Endothelial cell of umbilical vein (primary cell): ENCODE results near the gene LRRC8C. TPM values are rescaled to one million over a fixed set of nuclear protein-coding genes. Genes with fewer than 3 reads are reported as not detected.

Experiments used
- BruUV-seq: library from RNA; stranded (reverse); fragments of 400-500 nt; replicated peaks from 2 replicates; lab custom pipeline; 2021; lab: Mats Ljungman, UMichigan
- CTCF ChIA-PET: fragments of 300-600, 350-600 bp; sonication (Branson Sonifier 250); formaldehyde crosslinking; loops from one replicate; lab custom pipeline; 2021; ENCODE audit warnings: antibody characterized with exemption, inconsistent platforms; lab: Charles Lee
- POLR2A ChIA-PET: fragments of 300-600, 350-600 bp; sonication (Branson Sonifier 250); formaldehyde crosslinking; loops from one replicate; lab custom pipeline; 2021; ENCODE audit warnings: antibody characterized with exemption, inconsistent platforms; lab: Charles Lee
- DNase-seq: peaks from one replicate; pipeline ENCODE4 v3.0.0-alpha.2; 2011; ENCODE audit warnings: low read depth, low spot score
- FAIRE-seq: peaks from 2 replicates; lab custom pipeline; 2011; peaks lifted over from hg19 to GRCh38; lab: Jason Lieb, UNC
- H2AFZ ChIP-seq: 2 replicates; pipeline ENCODE4 v1.6.0; 2012; ENCODE audit warnings: low read depth, low read length, control low read depth, inconsistent platforms
- H3K27ac ChIP-seq: 2 replicates; pipeline ENCODE4 v1.5.1; 2011; ENCODE audit warnings: low read depth, mild to moderate bottlenecking, control low read depth, low read length, moderate library complexity; ENCODE audit not compliant: insufficient read depth
- H3K27me3 ChIP-seq, 2 experiments: 2 replicates each; pipeline versions ENCODE4 v1.6.0 to v1.6.1; 2011; ENCODE audit warnings: low read length in 2 of 2, mixed read lengths in 1 of 2; ENCODE audit not compliant: control insufficient read depth in 2 of 2, insufficient read depth in 2 of 2
- H3K36me3 ChIP-seq, 2 experiments: 2 replicates in 1 of 2; 3 replicates in 1 of 2; pipeline ENCODE4 v1.5.1; 2011; ENCODE audit warnings: low read length in 2 of 2, mild to moderate bottlenecking in 1 of 2, moderate library complexity in 1 of 2; ENCODE audit not compliant: control insufficient read depth in 2 of 2, insufficient read depth in 2 of 2; ENCODE audit errors: extremely low read depth in 1 of 2
- H3K4me1 ChIP-seq: 3 replicates; pipeline ENCODE4 v1.5.1; 2011; ENCODE audit warnings: mild to moderate bottlenecking, low read length; ENCODE audit not compliant: control insufficient read depth, insufficient read depth; ENCODE audit errors: extremely low read depth
- H3K4me2 ChIP-seq: 2 replicates; pipeline ENCODE4 v1.6.1; 2011; ENCODE audit warnings: low read length, control low read depth, mixed read lengths; ENCODE audit not compliant: insufficient read depth
- H3K4me3 ChIP-seq, 3 experiments: fragments of 200-600 bp in 1 of 3; sonication (generic), shearing (Covaris generic) in 1 of 3; replicated peaks in 1 of 3; 2 replicates each; pipeline ENCODE4 v1.5.1; 2011 to 2016; ENCODE audit warnings: control low read depth in 3 of 3, low read length in 3 of 3, mild to moderate bottlenecking in 2 of 3, inconsistent platforms in 1 of 3, low read depth in 1 of 3, moderate library complexity in 1 of 3; ENCODE audit not compliant: insufficient read depth in 1 of 3
- H3K79me2 ChIP-seq: 2 replicates; pipeline ENCODE4 v1.6.0; 2012; ENCODE audit warnings: low read length, inconsistent platforms; ENCODE audit not compliant: control insufficient read depth, insufficient read depth
- H3K9ac ChIP-seq: replicated peaks from 2 replicates; pipeline ENCODE3; 2011; ENCODE audit warnings: low read length, control low read depth; ENCODE audit not compliant: insufficient read depth; ENCODE audit errors: extremely low read depth
- H3K9me1 ChIP-seq: replicated peaks from 3 replicates; pipeline ENCODE4 v1.6.0; 2011; ENCODE audit warnings: mild to moderate bottlenecking, low read length; ENCODE audit not compliant: control insufficient read depth, insufficient read depth; ENCODE audit errors: extremely low read depth
- H3K9me3 ChIP-seq: replicated peaks from 2 replicates; pipeline ENCODE4 v1.5.1; 2012; ENCODE audit warnings: low read length, inconsistent platforms; ENCODE audit not compliant: control insufficient read depth, insufficient read depth
- H4K20me1 ChIP-seq: replicated peaks from 2 replicates; pipeline ENCODE3; 2011; ENCODE audit warnings: mild to moderate bottlenecking, low read length; ENCODE audit not compliant: control insufficient read depth, insufficient read depth; ENCODE audit errors: extremely low read depth
- CTCF ChIP-seq, 2 donors: IDR thresholded peaks; 1 replicate in 1 of 2; 2 replicates in 1 of 2; pipeline ENCODE4 v1.5.1; 2011; ENCODE audit warnings: low read length in 2 of 2, mild to moderate bottlenecking in 2 of 2, moderate library complexity in 2 of 2, control low read depth in 1 of 2, inconsistent platforms in 1 of 2, low read depth in 1 of 2; ENCODE audit not compliant: insufficient read depth in 1 of 2; ENCODE audit errors: extremely low read depth in 1 of 2
- EZH2 ChIP-seq: IDR thresholded peaks from 2 replicates; pipeline ENCODE4 v1.6.1; 2012; ENCODE audit warnings: borderline replicate concordance, low read depth, mild to moderate bottlenecking, moderate library complexity, low read length, inconsistent platforms; ENCODE audit not compliant: severe bottlenecking
- GATA2 ChIP-seq: IDR thresholded peaks from 2 replicates; pipeline ENCODE4 v1.7.0; 2011; ENCODE audit warnings: low read depth, mild to moderate bottlenecking, moderate library complexity, mixed read lengths, low read length; ENCODE audit not compliant: insufficient read length, insufficient read depth
- JUN ChIP-seq: IDR thresholded peaks from 2 replicates; pipeline ENCODE4 v1.6.1; 2011; ENCODE audit warnings: borderline replicate concordance, low read depth; ENCODE audit not compliant: insufficient read length, insufficient read depth
- MYC ChIP-seq: IDR thresholded peaks from one replicate; pipeline ENCODE4 v1.6.1; 2011; ENCODE audit warnings: mild to moderate bottlenecking, low read depth, low read length
- POLR2A ChIP-seq: IDR thresholded peaks from 2 replicates; pipeline ENCODE4 v1.6.1; 2012; ENCODE audit warnings: low read depth, mild to moderate bottlenecking, control low read depth, low read length
- POLR2AphosphoS5 ChIP-seq: IDR thresholded peaks from 2 replicates; pipeline ENCODE4 v1.6.1; 2012; ENCODE audit warnings: low read depth, mild to moderate bottlenecking, control low read depth, low read length, moderate library complexity; ENCODE audit not compliant: insufficient read depth
- dilution Hi-C: fragments of 300-500 bp; cut with MboI; formaldehyde crosslinking; loops from one replicate; pipeline ENCODE4 v1.15.0; 2019; ENCODE audit warnings: low sequenced_read_pairs; ENCODE audit not compliant: extremely low pct_ligation_motif_present
- intact Hi-C: fragments of 100-400 bp; cut with micrococcal nuclease; formaldehyde crosslinking; loops from one replicate; pipeline ENCODE4 v1.10.0; 2022
- polyA plus RNA-seq, 4 experiments: library from polyadenylated mRNA; depleted of rRNA in 3 of 4; stranded (reverse) in 3 of 4; unstranded in 1 of 4; fragments of >200 nt; gene quantifications; 2 replicates each; pipeline versions ENCODE4 v1.2.1 to v1.2.3, GENCODE V29; 2011 to 2012; ENCODE audit warnings: missing spikeins in 1 of 4
- total RNA-seq: library from RNA; stranded (reverse); gene quantifications from 2 replicates; pipeline ENCODE4 v1.2.3, GENCODE V29; 2021
- TF ChIP-seq, protein P1 (sequence below): IDR thresholded peaks from 2 replicates; pipeline ENCODE4 v1.6.1; 2011; ENCODE audit not compliant: insufficient read depth, insufficient read length

Gene LRRC8C
- total and polyA plus RNA-seq, 2 donors (not counting 3 experiments of a cell fraction or from before 2014, with no cell fraction given): 33.6 to 51.5 TPM

GRCh38 chr1:89711140-89711778 lies 78.3 kb downstream of the LRRC8C start:
- no peak for DNase-seq
- Histone ChIP-seq H3K4me1 (peaks cover 32% of the 10 kb centered on the region), H4K20me1 (no peaks in the 10 kb centered on the region), H3K9me1 (no peaks in the 10 kb centered on the region), H3K27me3 (no peaks in the 10 kb centered on the region), H2AFZ (no peak overlapping the region), H3K79me2 (peaks cover 58% of the 10 kb centered on the region), H3K4me2 (peak overlapping the region; percentile 82), H3K9ac (no peak overlapping the region), H3K36me3 (peaks cover 13 to 29% of the 10 kb centered on the region in 2 experiments), H3K27ac (peak overlapping the region; percentile 97), H3K9me3 (no peaks in the 10 kb centered on the region), H3K4me3 (no peak overlapping the region)
- ChIA-PET POLR2A (no interaction called here), CTCF (interaction anchor here (0.7 to 1.6 kb wide), 3 partner anchors 9 to 78 kb away, joined by 3 to 4 read pairs (median 3); partner anchors contain the start of gene LRRC8C)
- BruUV-seq: no TSS peak
- intact Hi-C loops (loop anchor here (2.0 to 5.0 kb wide), 2 partner anchors 14 to 176 kb away; no protein-coding TSS in a partner anchor), dilution Hi-C loops (no loop called here)
- TF ChIP-seq JUN: no peak
- TF ChIP-seq, protein P1, sequence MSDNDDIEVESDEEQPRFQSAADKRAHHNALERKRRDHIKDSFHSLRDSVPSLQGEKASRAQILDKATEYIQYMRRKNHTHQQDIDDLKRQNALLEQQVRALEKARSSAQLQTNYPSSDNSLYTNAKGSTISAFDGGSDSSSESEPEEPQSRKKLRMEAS: no peak
- no peak for TF ChIP-seq POLR2A
- TF ChIP-seq EZH2: no peak
- no peak for TF ChIP-seq POLR2AphosphoS5
- TF ChIP-seq CTCF (IDR thresholded peaks at IDR 0.05; ENCODE audit: extremely low read depth in 1 of 2, insufficient read depth in 1 of 2, low read depth in 1 of 2, low read length in 2 of 2): no peak
- TF ChIP-seq GATA2: no peak
- TF ChIP-seq MYC: no peak
- no peak for FAIRE-seq
